DOHH2 (cell line): Measurements from ENCODE around the gene ZNF79.

ENCODE experiments used
- H3F3A ChIP-seq: fragments of 200-600 bp; sonication (generic), shearing (Covaris generic); 2 replicates; pipeline ENCODE4 v1.6.0; 2016; ENCODE audit warnings: antibody characterized with exemption, mild to moderate bottlenecking; ENCODE audit not compliant: control insufficient read depth, insufficient read depth
- H3K27ac ChIP-seq: fragments of 200-600 bp; sonication (generic); 2 replicates; pipeline ENCODE4 v1.5.1; 2014; ENCODE audit warnings: low read depth, mild to moderate bottlenecking, low read length, moderate library complexity
- H3K27me3 ChIP-seq: fragments of 200-600 bp; sonication (generic); 2 replicates; pipeline ENCODE4 v1.6.1; 2014; ENCODE audit warnings: mild to moderate bottlenecking, low read length, mixed read lengths; ENCODE audit not compliant: control insufficient read depth
- H3K36me3 ChIP-seq: fragments of 200-600 bp; sonication (generic); 2 replicates; pipeline ENCODE4 v1.6.1; 2014; ENCODE audit warnings: mild to moderate bottlenecking, low read length, moderate library complexity, mixed read lengths; ENCODE audit not compliant: control insufficient read depth
- H3K4me1 ChIP-seq: fragments of 200-600 bp; sonication (generic); 2 replicates; pipeline ENCODE4 v1.6.1; 2014; ENCODE audit warnings: mild to moderate bottlenecking, low read length, mixed read lengths; ENCODE audit not compliant: control insufficient read depth
- H3K4me2 ChIP-seq: fragments of 200-600 bp; sonication (generic); 2 replicates; pipeline ENCODE4 v1.6.0; 2014; ENCODE audit warnings: mild to moderate bottlenecking, low read length, moderate library complexity
- H3K4me3 ChIP-seq: fragments of 200-600 bp; sonication (generic); 2 replicates; pipeline ENCODE4 v1.5.1; 2014; ENCODE audit warnings: mild to moderate bottlenecking, low read length, mixed read lengths
- H3K79me2 ChIP-seq: fragments of 200-600 bp; sonication (generic); 2 replicates; pipeline ENCODE4 v1.6.1; 2014; ENCODE audit warnings: mild to moderate bottlenecking, low read length, mixed read lengths; ENCODE audit not compliant: control insufficient read depth
- H3K9me2 ChIP-seq: fragments of 200-600 bp; sonication (generic); replicated peaks from 2 replicates; pipeline ENCODE4 v1.6.1; 2014; ENCODE audit warnings: mild to moderate bottlenecking, low read length, mixed read lengths; ENCODE audit not compliant: control insufficient read depth
- H3K9me3 ChIP-seq: fragments of 200-600 bp; sonication (generic); 2 replicates; pipeline ENCODE4 v1.6.1; 2014; ENCODE audit warnings: antibody characterized with exemption, low read length, mixed read lengths; ENCODE audit not compliant: control insufficient read depth, insufficient read depth
- H4K20me1 ChIP-seq: fragments of 200-600 bp; sonication (generic); 2 replicates; pipeline ENCODE4 v1.6.0; 2014; ENCODE audit warnings: low read depth, mild to moderate bottlenecking, antibody characterized with exemption, low read length, moderate library complexity; ENCODE audit not compliant: control insufficient read depth, insufficient read depth
- CTCF ChIP-seq: fragments of 200-600 bp; sonication (generic); IDR thresholded peaks from one replicate; pipeline ENCODE4 v1.5.1; 2014; ENCODE audit warnings: antibody characterized with exemption, mild to moderate bottlenecking, low read depth, low read length; ENCODE audit not compliant: poor library complexity, severe bottlenecking
- EZH2phosphoT487 ChIP-seq: fragments of 200-600 bp; sonication (generic); IDR thresholded peaks from 2 replicates; pipeline ENCODE4 v1.6.1; 2017; ENCODE audit warnings: borderline replicate concordance, mild to moderate bottlenecking, antibody characterized with exemption, low read length, moderate library complexity, mixed read lengths

Gene ZNF79

GRCh38 chr9:127474592-127474991 lies 50.4 kb downstream of the ZNF79 start:
- no peaks in the 10 kb centered on the region for H3K9me3 ChIP-seq
- no peaks in the 10 kb centered on the region for H3F3A ChIP-seq
- peaks cover 7% of the 10 kb centered on the region for H3K36me3 ChIP-seq
- no peaks in the 10 kb centered on the region for H3K4me1 ChIP-seq
- H4K20me1 ChIP-seq, result no peaks in the 10 kb centered on the region
- no peak overlapping the region for H3K27ac ChIP-seq
- H3K79me2 ChIP-seq, result no peaks in the 10 kb centered on the region
- H3K27me3 ChIP-seq, result no peaks in the 10 kb centered on the region
- TF ChIP-seq CTCF (no peak), EZH2phosphoT487 (no peak)
- no peak overlapping the region for H3K4me2 ChIP-seq
- no peaks in the 10 kb centered on the region for H3K9me2 ChIP-seq
- H3K4me3 ChIP-seq, result no peak overlapping the region

GRCh38 chr9:127479507-127480081 lies 55.4 kb downstream of the ZNF79 start:
- H3K27ac ChIP-seq, result no peak overlapping the region
- no peak overlapping the region for H3K4me3 ChIP-seq
- no peak for TF ChIP-seq EZH2phosphoT487
- TF ChIP-seq CTCF, result no peak
- H3K9me2 ChIP-seq, result no peaks in the 10 kb centered on the region
- no peaks in the 10 kb centered on the region for H3K4me1 ChIP-seq
- H4K20me1 ChIP-seq, result no peaks in the 10 kb centered on the region
- no peaks in the 10 kb centered on the region for H3F3A ChIP-seq
- no peaks in the 10 kb centered on the region for H3K27me3 ChIP-seq
- H3K79me2 ChIP-seq, result no peaks in the 10 kb centered on the region
- H3K36me3 ChIP-seq, result peaks cover 8% of the 10 kb centered on the region
- no peak overlapping the region for H3K4me2 ChIP-seq
- H3K9me3 ChIP-seq, result no peaks in the 10 kb centered on the region

- H3K4me2 ChIP-seq, result no peak overlapping the region
- TF ChIP-seq EZH2phosphoT487 (no peak), CTCF (no peak)
- H3K36me3 ChIP-seq, result peaks cover 8% of the 10 kb centered on the region
These were observed 58.5 kb downstream of the ZNF79 start for GRCh38 chr9:127482662-127483061.

GRCh38 chr9:127485995-127486394 lies 61.8 kb downstream of the ZNF79 start:
- Histone ChIP-seq H3K9me3 (no peaks in the 10 kb centered on the region), H3K4me2 (no peak overlapping the region), H4K20me1 (no peaks in the 10 kb centered on the region), H3K9me2 (no peaks in the 10 kb centered on the region), H3K27ac (no peak overlapping the region), H3K79me2 (no peaks in the 10 kb centered on the region), H3K4me3 (no peak overlapping the region), H3K4me1 (no peaks in the 10 kb centered on the region), H3K36me3 (no peaks in the 10 kb centered on the region; the same call in 1 of the 2 replicates), H3K27me3 (no peaks in the 10 kb centered on the region), H3F3A (no peaks in the 10 kb centered on the region)
- no peak for TF ChIP-seq EZH2phosphoT487
- no peak for TF ChIP-seq CTCF

More at GRCh38 chr9:127482662-127483061, 58.5 kb downstream of the ZNF79 start:
- no peaks in the 10 kb centered on the region for H3K4me1 ChIP-seq
- no peaks in the 10 kb centered on the region for H3K9me3 ChIP-seq
- H3K79me2 ChIP-seq, result no peaks in the 10 kb centered on the region
- H4K20me1 ChIP-seq, result no peaks in the 10 kb centered on the region
- no peaks in the 10 kb centered on the region for H3F3A ChIP-seq
- no peak overlapping the region for H3K27ac ChIP-seq
- H3K27me3 ChIP-seq, result no peaks in the 10 kb centered on the region
- H3K4me3 ChIP-seq, result no peak overlapping the region
- H3K9me2 ChIP-seq, result no peaks in the 10 kb centered on the region
